NT2/D1 (cell line): ENCODE data around the gene PCYT2.

Source experiments
- YY1 ChIP-seq: IDR thresholded peaks from 2 replicates; pipeline ENCODE4 v1.6.1; 2011; ENCODE audit not compliant: insufficient read length, insufficient read depth
- ZNF274 ChIP-seq: IDR thresholded peaks from 2 replicates; pipeline ENCODE4 v1.6.1; 2011; ENCODE audit warnings: mild to moderate bottlenecking, low read depth, low read length

DNA sequence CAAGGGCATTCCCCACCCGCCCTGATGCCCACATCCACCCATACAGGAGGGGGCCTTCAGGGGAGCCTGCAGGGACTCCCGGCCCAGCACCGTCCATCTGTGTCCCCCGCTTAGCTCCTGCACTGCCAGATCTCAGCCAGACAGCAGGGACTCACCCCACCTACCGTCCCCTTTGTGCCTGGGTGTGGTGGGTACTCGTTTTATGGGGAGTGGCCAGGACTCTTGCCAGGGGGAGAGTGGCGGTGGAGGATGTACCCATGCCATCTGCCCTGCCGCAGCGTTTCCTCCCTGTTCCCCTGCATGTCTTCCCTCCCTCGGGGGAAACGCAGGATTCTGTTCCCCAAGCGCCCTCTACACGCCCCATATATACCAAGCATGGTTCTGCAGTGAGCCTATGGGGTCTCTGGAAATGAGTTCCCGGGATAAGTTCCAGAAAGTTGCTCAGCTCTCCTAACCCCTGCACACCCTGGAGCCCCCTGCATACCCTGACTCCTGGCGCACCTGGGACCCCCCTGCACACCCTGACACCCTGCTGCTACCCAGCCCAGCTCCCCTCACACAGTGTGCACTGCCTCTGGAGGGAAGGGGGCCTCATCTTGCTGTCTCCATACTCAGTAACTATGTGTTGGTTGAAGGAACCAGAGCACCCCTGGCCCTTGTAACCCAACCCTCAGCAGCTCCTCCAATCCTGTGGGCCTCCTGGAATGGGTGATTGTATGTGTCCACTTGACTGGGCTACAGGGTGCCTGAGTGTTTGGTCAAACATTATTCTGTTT, 20.5 kb upstream of the PCYT2 start:
- TF ChIP-seq ZNF274 (no peak), YY1 (no peak)
